ENCODE results near the gene TUBA3E. TPM values are rescaled to one million over a fixed set of nuclear protein-coding genes. Genes with fewer than 3 reads are reported as not detected.

TUBA3E gene
- total and polyA plus RNA-seq, 2 of the 13 experiments (the other 11 are each of a cell fraction or from before 2014, with no cell fraction given): not detected

GRCh38 chr2:130181325-130181879 is 16.8 kb downstream of the TUBA3E start, which contains the start of gene SMPD4 (continued):
- TF ChIP-seq SIX1 (CRISPR knock-in tag; IDR thresholded peaks at IDR 0.05; ENCODE audit: borderline replicate concordance) (no peak), ZNF597 (CRISPR knock-in tag; IDR thresholded peaks at IDR 0.05) (no peak), NR2F6 (IDR thresholded peaks at IDR 0.05) (no peak), NR2F6 (CRISPR knock-in tag; IDR thresholded peaks at IDR 0.05) (peak; percentile 49; the same call in 1 of the 2 replicates), ZNF792 (CRISPR knock-in tag; IDR thresholded peaks at IDR 0.05) (peak; percentile 22; the same call in 1 of the 2 replicates), STAT6 (CRISPR knock-in tag; IDR thresholded peaks at IDR 0.05; ENCODE audit: borderline replicate concordance) (peak; percentile 58; the same call in 1 of the 2 replicates), CBX2 (IDR thresholded peaks at IDR 0.05; ENCODE audit: low read depth, low read length) (no peak), CBX2 (CRISPR knock-in tag; IDR thresholded peaks at IDR 0.05; ENCODE audit: low read depth) (no peak), CAMTA2 (CRISPR knock-in tag; IDR thresholded peaks at IDR 0.05; ENCODE audit: borderline replicate concordance) (no peak), JUN (CRISPR knock-in tag; IDR thresholded peaks at IDR 0.05) (no peak), SMARCC2 (IDR thresholded peaks at IDR 0.05) (no peak), ZSCAN22 (CRISPR knock-in tag; IDR thresholded peaks at IDR 0.05) (no peak; the same call in 1 of the 2 replicates), YY1 (IDR thresholded peaks at IDR 0.05; ENCODE audit: insufficient read depth, insufficient replicate concordance, low read depth, low read length) (peak; percentile 98), ZNF160 (CRISPR knock-in tag; IDR thresholded peaks at IDR 0.05) (peak; percentile 73), RARG (CRISPR knock-in tag; IDR thresholded peaks at IDR 0.05; ENCODE audit: low read depth) (no peak; the same call in 1 of the 2 replicates), KLF12 (CRISPR knock-in tag; IDR thresholded peaks at IDR 0.05; ENCODE audit: borderline replicate concordance) (peak; percentile 99), ZKSCAN1 (IDR thresholded peaks at IDR 0.05; ENCODE audit: low read length) (peak; percentile 25; the same call in 1 of the 2 replicates), ZNF564 (CRISPR knock-in tag; IDR thresholded peaks at IDR 0.05) (peak; percentile 73; the same call in 1 of the 2 replicates), ZNF101 (CRISPR knock-in tag; IDR thresholded peaks at IDR 0.05; ENCODE audit: borderline replicate concordance, low read depth) (no peak), EEA1 (CRISPR knock-in tag; IDR thresholded peaks at IDR 0.05; ENCODE audit: borderline replicate concordance) (0 out of 2 replicates have a peak, but pooled peaks have one; percentile 57), TBX2 (CRISPR knock-in tag; IDR thresholded peaks at IDR 0.05; ENCODE audit: borderline replicate concordance) (peak; percentile 79), MIER3 (CRISPR knock-in tag; IDR thresholded peaks at IDR 0.05; ENCODE audit: borderline replicate concordance) (peak; percentile 65; the same call in 1 of the 2 replicates), ZNF746 (CRISPR knock-in tag; IDR thresholded peaks at IDR 0.05) (no peak), ZNF496 (CRISPR knock-in tag; IDR thresholded peaks at IDR 0.05; ENCODE audit: insufficient replicate concordance) (no peak), TRAFD1 (CRISPR knock-in tag; IDR thresholded peaks at IDR 0.05; ENCODE audit: borderline replicate concordance) (peak; percentile 48; the same call in 1 of the 2 replicates), ZNF878 (CRISPR knock-in tag; IDR thresholded peaks at IDR 0.05) (no peak), PCBP2 (optimal IDR thresholded peaks at IDR 0.05; ENCODE audit: low read depth, low read length, poor library complexity, severe bottlenecking) (no peak)

All from HepG2 (cell line).